Loucy (cell line): ENCODE results near the gene FAM174A.

Source experiments
- H2AFZ ChIP-seq: fragments of 200-600 bp; sonication (generic); 2 replicates; pipeline ENCODE4 v1.6.0; 2016; ENCODE audit warnings: antibody characterized with exemption, mild to moderate bottlenecking, low read length, moderate library complexity
- H3F3A ChIP-seq: fragments of 200-600 bp; 2 replicates; pipeline ENCODE4 v1.6.0; 2016; ENCODE audit warnings: antibody characterized with exemption, low read depth, mild to moderate bottlenecking
- H3K27me3 ChIP-seq: fragments of 200-600 bp; sonication (generic); 2 replicates; pipeline ENCODE4 v1.6.1; 2014; ENCODE audit warnings: low read length, mild to moderate bottlenecking; ENCODE audit not compliant: insufficient read depth, poor library complexity, severe bottlenecking
- H3K36me3 ChIP-seq: fragments of 200-600 bp; sonication (generic); 2 replicates; pipeline ENCODE4 v1.6.1; 2016; ENCODE audit warnings: low read length; ENCODE audit not compliant: insufficient read depth
- H3K4me1 ChIP-seq: fragments of 200-600 bp; sonication (generic); 2 replicates; pipeline ENCODE4 v1.5.1; 2014; ENCODE audit warnings: low read length, mild to moderate bottlenecking; ENCODE audit not compliant: insufficient read depth, poor library complexity, severe bottlenecking
- H3K4me2 ChIP-seq: fragments of 200-600 bp; sonication (generic); 2 replicates; pipeline ENCODE4 v1.6.0; 2014; ENCODE audit warnings: antibody characterized with exemption, low read length, low read depth, mild to moderate bottlenecking; ENCODE audit not compliant: poor library complexity, severe bottlenecking
- H3K4me3 ChIP-seq: fragments of 200-600 bp; sonication (generic); 2 replicates; pipeline ENCODE4 v1.5.1; 2014; ENCODE audit warnings: low read length, mild to moderate bottlenecking, mixed read lengths; ENCODE audit not compliant: poor library complexity, severe bottlenecking
- H3K79me2 ChIP-seq: fragments of 200-600 bp; sonication (generic); 2 replicates; pipeline ENCODE4 v1.6.1; 2014; ENCODE audit warnings: low read length; ENCODE audit not compliant: insufficient read depth
- H3K9ac ChIP-seq: fragments of 200-600 bp; sonication (generic); 2 replicates; pipeline ENCODE4 v1.6.0; 2014; ENCODE audit warnings: mild to moderate bottlenecking, low read depth, low read length, moderate library complexity; ENCODE audit not compliant: poor library complexity, severe bottlenecking
- H3K9me2 ChIP-seq: fragments of 200-600 bp; sonication (generic); replicated peaks from 2 replicates; pipeline ENCODE4 v1.6.1; 2016; ENCODE audit warnings: low read depth, low read length, mixed read lengths
- H3K9me3 ChIP-seq: fragments of 200-600 bp; sonication (generic); 2 replicates; pipeline ENCODE4 v1.6.1; 2014; ENCODE audit warnings: mild to moderate bottlenecking, antibody characterized with exemption, low read length, low read depth; ENCODE audit not compliant: insufficient read depth
- H4K20me1 ChIP-seq: fragments of 200-600 bp; sonication (generic); 2 replicates; pipeline ENCODE4 v1.6.0; 2014; ENCODE audit warnings: antibody characterized with exemption, low read length, mild to moderate bottlenecking; ENCODE audit not compliant: insufficient read depth, poor library complexity, severe bottlenecking
- CTCF ChIP-seq: fragments of 200-600 bp; sonication (generic); conservative IDR thresholded peaks from 2 replicates; pipeline ENCODE4 v1.5.1; 2014; ENCODE audit warnings: mild to moderate bottlenecking, antibody characterized with exemption, low read length
- EZH2phosphoT487 ChIP-seq: fragments of 200-600 bp; IDR thresholded peaks from 2 replicates; pipeline ENCODE4 v1.6.1; 2018; ENCODE audit warnings: antibody characterized with exemption, mild to moderate bottlenecking, moderate library complexity, borderline replicate concordance

FAM174A gene

GRCh38 chr5:100575815-100576214, 40.6 kb downstream of the FAM174A start:
- Histone ChIP-seq H3K4me3 (no peak overlapping the region), H3K27me3 (no peaks in the 10 kb centered on the region), H3K9me2 (no peaks in the 10 kb centered on the region), H2AFZ (no peak overlapping the region), H3K9me3 (no peaks in the 10 kb centered on the region), H3K9ac (no peak overlapping the region), H3K4me1 (no peaks in the 10 kb centered on the region), H4K20me1 (no peaks in the 10 kb centered on the region), H3K4me2 (no peak overlapping the region), H3K79me2 (no peaks in the 10 kb centered on the region), H3F3A (no peaks in the 10 kb centered on the region), H3K36me3 (no peaks in the 10 kb centered on the region)
- TF ChIP-seq EZH2phosphoT487 (no peak), CTCF (no peak)

- no peaks in the 10 kb centered on the region for H3K9me2 ChIP-seq
- H3K9me3 ChIP-seq = no peaks in the 10 kb centered on the region
- H3K27me3 ChIP-seq = no peaks in the 10 kb centered on the region
- H3K4me1 ChIP-seq = no peaks in the 10 kb centered on the region
- no peak overlapping the region for H3K4me2 ChIP-seq
- no peaks in the 10 kb centered on the region for H3K36me3 ChIP-seq
- H3K79me2 ChIP-seq = no peaks in the 10 kb centered on the region
- no peak overlapping the region for H3K9ac ChIP-seq
- no peaks in the 10 kb centered on the region for H4K20me1 ChIP-seq
- no peak overlapping the region for H2AFZ ChIP-seq
- no peak overlapping the region for H3K4me3 ChIP-seq
- TF ChIP-seq EZH2phosphoT487 = no peak
- no peak for TF ChIP-seq CTCF
- no peaks in the 10 kb centered on the region for H3F3A ChIP-seq
These were observed 41.1 kb downstream of the FAM174A start for GRCh38 chr5:100576217-100576751.

- no peaks in the 10 kb centered on the region for H3K9me3 ChIP-seq
- H3K36me3 ChIP-seq = no peaks in the 10 kb centered on the region
- no peak for TF ChIP-seq EZH2phosphoT487
- no peak for TF ChIP-seq CTCF
- no peaks in the 10 kb centered on the region for H3K27me3 ChIP-seq
- H3K4me1 ChIP-seq = no peaks in the 10 kb centered on the region
- H4K20me1 ChIP-seq = no peaks in the 10 kb centered on the region
- no peaks in the 10 kb centered on the region for H3K79me2 ChIP-seq
- no peaks in the 10 kb centered on the region for H3F3A ChIP-seq
- H3K4me3 ChIP-seq = no peak overlapping the region
- no peak overlapping the region for H3K4me2 ChIP-seq
- no peak overlapping the region for H3K9ac ChIP-seq
- H3K9me2 ChIP-seq = no peaks in the 10 kb centered on the region
- H2AFZ ChIP-seq = no peak overlapping the region
These were observed 42.3 kb downstream of the FAM174A start for GRCh38 chr5:100577506-100577905.
